Ascending aorta (tissue), 2 donors: ENCODE data around the gene GPATCH11. TPM values are rescaled to one million over a fixed set of nuclear protein-coding genes. Genes with fewer than 3 reads are reported as not detected.

Experiments used
- DNase-seq, 2 donors: peaks; one replicate each; pipeline ENCODE4 v3.0.0-alpha.2; 2019; ENCODE audit warnings: low spot score in 2 of 2
- H3K27ac ChIP-seq, 2 donors: fragments of 200-600 bp; sonication (generic); one replicate each; pipeline ENCODE4 v1.5.1; 2016 to 2017; ENCODE audit warnings: mild to moderate bottlenecking in 1 of 2
- H3K27me3 ChIP-seq: fragments of 200-600 bp; sonication (generic); one replicate; pipeline ENCODE4 v1.5.1; 2017
- H3K36me3 ChIP-seq, 2 donors: fragments of 200-600 bp; sonication (generic); one replicate each; pipeline ENCODE4 v1.5.1; 2016
- H3K4me1 ChIP-seq, 2 donors: fragments of 200-600 bp; sonication (generic); one replicate each; pipeline ENCODE4 v1.5.1; 2016 to 2017; ENCODE audit warnings: mild to moderate bottlenecking in 1 of 2
- H3K4me3 ChIP-seq, 2 donors: fragments of 200-600 bp; sonication (generic); one replicate each; pipeline ENCODE4 v1.5.1; 2016 to 2017; ENCODE audit warnings: mild to moderate bottlenecking in 1 of 2
- H3K9me3 ChIP-seq, 2 donors: fragments of 200-600 bp; sonication (generic); one replicate each; pipeline ENCODE4 v1.5.1; 2016
- CTCF ChIP-seq, 3 experiments: fragments of 200-600 bp in 2 of 3; fragments of 450-650 bp in 1 of 3; sonication (generic) in 2 of 3; IDR thresholded peaks; one replicate each; pipeline ENCODE4 v1.5.1; 2016 to 2019; ENCODE audit warnings: antibody characterized with exemption in 3 of 3, mild to moderate bottlenecking in 1 of 3, moderate library complexity in 1 of 3
- intact Hi-C: fragments of 100-400 bp; cut with DNase I; formaldehyde crosslinking; loops from one replicate; pipeline ENCODE4 v1.15.1; 2023
- total RNA-seq: library from RNA; depleted of rRNA; stranded (reverse); fragments of >200 nt; gene quantifications from one replicate; pipeline ENCODE4 v1.1.0, GENCODE V29; 2016

The GPATCH11 gene
- total RNA-seq, 1 donor from 2014 or later: 0.21 TPM

GRCh38 chr2:37060446-37060845 is 23.9 kb upstream of the GPATCH11 start:
- DNase-seq: no peak
- Histone ChIP-seq H3K36me3 (peaks cover 50 to 76% of the 10 kb centered on the region in 2 donors), H3K4me3 (no peak overlapping the region), H3K27ac (no peak overlapping the region), H3K27me3 (no peaks in the 10 kb centered on the region), H3K4me1 (no peaks in the 10 kb centered on the region), H3K9me3 (no peaks in the 10 kb centered on the region)
- no peak for TF ChIP-seq CTCF (IDR thresholded peaks at IDR 0.05)
- intact Hi-C loops: no loop called here

GRCh38 chr2:37061013-37061711 is 23.2 kb upstream of the GPATCH11 start:
- intact Hi-C loops: no loop called here
- Histone ChIP-seq H3K36me3 (peaks cover 50 to 76% of the 10 kb centered on the region in 2 donors), H3K9me3 (no peaks in the 10 kb centered on the region)

GRCh38 chr2:37061776-37062175 is 22.5 kb upstream of the GPATCH11 start:
- no peak for TF ChIP-seq CTCF (IDR thresholded peaks at IDR 0.05)

More at GRCh38 chr2:37061013-37061711, 23.2 kb upstream of the GPATCH11 start:
- Histone ChIP-seq H3K4me1 (no peaks in the 10 kb centered on the region), H3K27me3 (no peaks in the 10 kb centered on the region), H3K27ac (no peak overlapping the region), H3K4me3 (no peak overlapping the region)
- no peak for TF ChIP-seq CTCF (IDR thresholded peaks at IDR 0.05)
- DNase-seq: no peak

GRCh38 chr2:37068686-37069085 is 15.6 kb upstream of the GPATCH11 start:
- Histone ChIP-seq H3K4me1 (no peaks in the 10 kb centered on the region), H3K27me3 (no peaks in the 10 kb centered on the region), H3K9me3 (no peaks in the 10 kb centered on the region), H3K36me3 (peaks cover 59 to 82% of the 10 kb centered on the region in 2 donors), H3K4me3 (no peak overlapping the region), H3K27ac (no peak overlapping the region)
- DNase-seq: no peak
- TF ChIP-seq CTCF (IDR thresholded peaks at IDR 0.05): no peak
- intact Hi-C loops: no loop called here

More at GRCh38 chr2:37061776-37062175, 22.5 kb upstream of the GPATCH11 start:
- H3K4me3 ChIP-seq: no peak overlapping the region
- H3K9me3 ChIP-seq: no peaks in the 10 kb centered on the region
- H3K36me3 ChIP-seq: peaks cover 50 to 74% of the 10 kb centered on the region in 2 donors
- no peaks in the 10 kb centered on the region for H3K4me1 ChIP-seq
- H3K27ac ChIP-seq: no peak overlapping the region
- DNase-seq: no peak
- intact Hi-C loops: no loop called here
- no peaks in the 10 kb centered on the region for H3K27me3 ChIP-seq

- H3K27me3 ChIP-seq: no peaks in the 10 kb centered on the region
- H3K36me3 ChIP-seq: peaks cover 37 to 78% of the 10 kb centered on the region in 2 donors
- no peak for DNase-seq
- TF ChIP-seq CTCF (IDR thresholded peaks at IDR 0.05): no peak
- H3K9me3 ChIP-seq: no peaks in the 10 kb centered on the region
- intact Hi-C loops: no loop called here
- no peak overlapping the region for H3K4me3 ChIP-seq
- no peak overlapping the region for H3K27ac ChIP-seq
- no peaks in the 10 kb centered on the region for H3K4me1 ChIP-seq
These were observed 13.4 kb upstream of the GPATCH11 start for GRCh38 chr2:37070931-37071330.
